H9 (cell line): Measurements from ENCODE around the gene MYH16. TPM values are rescaled to one million over a fixed set of nuclear protein-coding genes. Genes with fewer than 3 reads are reported as not detected.

ENCODE experiments used
- DNase-seq: peaks from one replicate; pipeline ENCODE4 v3.0.0-alpha.2; 2017
- H2AFZ ChIP-seq: one replicate; pipeline ENCODE4 v1.6.1; 2013; ENCODE audit warnings: mild to moderate bottlenecking, low read length, control low read depth, moderate library complexity
- H2AK5ac ChIP-seq: 2 replicates; pipeline ENCODE4 v1.6.1; 2013; ENCODE audit warnings: low read length, control low read depth, mixed read lengths; ENCODE audit not compliant: insufficient read length
- H2BK120ac ChIP-seq: one replicate; pipeline ENCODE4 v1.6.1; 2013; ENCODE audit warnings: low read depth, mild to moderate bottlenecking, low read length, control low read depth, inconsistent platforms; ENCODE audit not compliant: poor library complexity, severe bottlenecking
- H2BK12ac ChIP-seq: 2 replicates; pipeline ENCODE4 v1.6.1; 2013; ENCODE audit warnings: low read length, control low read depth, mixed read lengths, low read depth; ENCODE audit not compliant: insufficient read length
- H2BK15ac ChIP-seq: 2 replicates; pipeline ENCODE4 v1.6.1; 2013; ENCODE audit warnings: low read depth, low read length, control low read depth
- H2BK20ac ChIP-seq: one replicate; pipeline ENCODE4 v1.6.1; 2013; ENCODE audit warnings: low read depth, mild to moderate bottlenecking, low read length, control low read depth, inconsistent platforms; ENCODE audit not compliant: poor library complexity, severe bottlenecking
- H2BK5ac ChIP-seq: 2 replicates; pipeline ENCODE4 v1.6.1; 2013; ENCODE audit warnings: low read length, control low read depth, mixed read lengths; ENCODE audit not compliant: insufficient read length
- H3K14ac ChIP-seq: 2 replicates; pipeline ENCODE4 v1.6.1; 2013; ENCODE audit warnings: low read length, control low read depth; ENCODE audit not compliant: insufficient read depth
- H3K18ac ChIP-seq: 2 replicates; pipeline ENCODE4 v1.6.1; 2013; ENCODE audit warnings: low read depth, mild to moderate bottlenecking, mixed read lengths, low read length, control low read depth; ENCODE audit not compliant: insufficient read length
- H3K23ac ChIP-seq: 2 replicates; pipeline ENCODE4 v1.6.1; 2013; ENCODE audit warnings: low read length, control low read depth, mixed read lengths, low read depth; ENCODE audit not compliant: insufficient read length
- H3K23me2 ChIP-seq: 2 replicates; pipeline ENCODE4 v1.6.1; 2013; ENCODE audit warnings: low read depth, mild to moderate bottlenecking, mixed read lengths, low read length, control low read depth; ENCODE audit not compliant: insufficient read length, poor library complexity, severe bottlenecking
- H3K27ac ChIP-seq: 2 replicates; pipeline ENCODE4 v1.5.1; 2013; ENCODE audit warnings: low read length, control low read depth, mixed read lengths, low read depth; ENCODE audit not compliant: insufficient read length
- H3K27me3 ChIP-seq: 2 replicates; pipeline ENCODE4 v1.6.1; 2013; ENCODE audit warnings: low read length, control low read depth, inconsistent platforms; ENCODE audit not compliant: insufficient read depth
- H3K4ac ChIP-seq: 2 replicates; pipeline ENCODE4 v1.6.1; 2013; ENCODE audit warnings: low read depth, mild to moderate bottlenecking, control low read depth, inconsistent platforms, low read length, moderate library complexity
- H3K4me1 ChIP-seq: 2 replicates; pipeline ENCODE4 v1.6.1; 2013; ENCODE audit warnings: low read length, control low read depth, inconsistent platforms; ENCODE audit not compliant: insufficient read depth
- H3K4me2 ChIP-seq: 2 replicates; pipeline ENCODE4 v1.6.1; 2013; ENCODE audit warnings: low read length, control low read depth, mixed read lengths; ENCODE audit not compliant: insufficient read length, insufficient read depth
- H3K56ac ChIP-seq: 2 replicates; pipeline ENCODE4 v1.6.1; 2013; ENCODE audit warnings: low read depth, mild to moderate bottlenecking, mixed read lengths, low read length, control low read depth; ENCODE audit not compliant: insufficient read length
- H3K79me1 ChIP-seq: 2 replicates; pipeline ENCODE4 v1.6.1; 2013; ENCODE audit warnings: low read depth, mild to moderate bottlenecking, moderate library complexity, low read length, control low read depth, inconsistent platforms; ENCODE audit not compliant: insufficient read depth, poor library complexity, severe bottlenecking
- H3K79me2 ChIP-seq: 2 replicates; pipeline ENCODE4 v1.6.1; 2013; ENCODE audit warnings: low read length, control low read depth, inconsistent platforms; ENCODE audit not compliant: insufficient read depth
- H3K9ac ChIP-seq: 2 replicates; pipeline ENCODE4 v1.6.1; 2013; ENCODE audit warnings: low read length, control low read depth, mixed read lengths; ENCODE audit not compliant: insufficient read length; ENCODE audit errors: extremely low read depth
- H3K9me3 ChIP-seq: one replicate; pipeline ENCODE4 v1.6.1; 2013; ENCODE audit warnings: low read depth, low read length, inconsistent platforms; ENCODE audit not compliant: control insufficient read depth
- H3T11ph ChIP-seq: one replicate; pipeline ENCODE4 v1.6.1; 2013; ENCODE audit warnings: mild to moderate bottlenecking, low read length, control low read depth, inconsistent platforms
- H4K20me1 ChIP-seq: one replicate; pipeline ENCODE4 v1.6.1; 2013; ENCODE audit not compliant: control insufficient read depth, insufficient read length, insufficient read depth
- H4K5ac ChIP-seq: 2 replicates; pipeline ENCODE4 v1.6.1; 2013; ENCODE audit warnings: low read depth, mild to moderate bottlenecking, mixed read lengths, low read length, control low read depth; ENCODE audit not compliant: insufficient read length
- H4K8ac ChIP-seq: replicated peaks from 2 replicates; pipeline ENCODE4 v1.6.1; 2013; ENCODE audit warnings: low read length, control low read depth, mixed read lengths, low read depth; ENCODE audit not compliant: insufficient read length
- H4K91ac ChIP-seq: 2 replicates; pipeline ENCODE4 v1.6.1; 2013; ENCODE audit warnings: low read depth, mild to moderate bottlenecking, moderate library complexity, mixed read lengths, low read length, control low read depth; ENCODE audit not compliant: insufficient read length
- H3K27ac Mint-ChIP-seq, 3 experiments: 2 replicates in 2 of 3; 3 replicates in 1 of 3; pipeline ENCODE4 v1.8.0; 2020 to 2021; ENCODE audit warnings: mixed read lengths in 3 of 3, mild to moderate bottlenecking in 1 of 3, moderate library complexity in 1 of 3
- H3K27me3 Mint-ChIP-seq: 2 replicates; pipeline ENCODE4 v1.8.0; 2021; ENCODE audit warnings: low read depth, mild to moderate bottlenecking, moderate library complexity, mixed read lengths
- H3K36me3 Mint-ChIP-seq, 3 experiments: 2 replicates in 2 of 3; 3 replicates in 1 of 3; pipeline ENCODE4 v1.8.0; 2020 to 2021; ENCODE audit warnings: low read depth in 3 of 3, mixed read lengths in 3 of 3; ENCODE audit not compliant: insufficient read depth in 1 of 3
- H3K4me1 Mint-ChIP-seq, 2 experiments: 2 replicates each; pipeline ENCODE4 v1.8.0; 2020; ENCODE audit warnings: mixed read lengths in 2 of 2
- H3K4me3 Mint-ChIP-seq, 2 experiments: 2 replicates in 1 of 2; 3 replicates in 1 of 2; pipeline ENCODE4 v1.8.0; 2020 to 2021; ENCODE audit warnings: mild to moderate bottlenecking in 2 of 2, mixed read lengths in 2 of 2, moderate library complexity in 1 of 2
- H3K9me3 Mint-ChIP-seq, 2 experiments: 2 replicates in 1 of 2; 3 replicates in 1 of 2; pipeline ENCODE4 v1.8.0; 2020; ENCODE audit warnings: mild to moderate bottlenecking in 2 of 2, mixed read lengths in 2 of 2, moderate library complexity in 1 of 2
- CTCF ChIP-seq: fragments of 200-600 bp; sonication (generic); conservative IDR thresholded peaks from 3 replicates; pipeline ENCODE4 v1.8.0; 2021; ENCODE audit warnings: antibody characterized with exemption, mild to moderate bottlenecking
- WGBS: extraction: QIAGEN DNeasy Blood & Tissue Kit; methylation state at CpG from one replicate; pipeline ENCODE4 v1.1.7; 2013; ENCODE audit warnings: missing lambda C conversion rate, low lambda C conversion rate, mixed read lengths; ENCODE audit not compliant: insufficient read length; ENCODE audit errors: extremely low coverage; 5-methylcytosine and 5-hydroxymethylcytosine counted together
- total RNA-seq: library from RNA; stranded (reverse); gene quantifications from 2 replicates; pipeline ENCODE4 v1.2.1, GENCODE V29; 2021

The MYH16 gene
- total RNA-seq, 1 experiment from 2014 or later, result not detected

- no peak for TF ChIP-seq CTCF
- no peaks in the 10 kb centered on the region for H3K4me1 ChIP-seq
- no peaks in the 10 kb centered on the region for H3K36me3 Mint-ChIP-seq
Observed at GRCh38 chr7:99258501-99258900, 14.1 kb upstream of the MYH16 start.

More at GRCh38 chr7:99258501-99258900, 14.1 kb upstream of the MYH16 start:
- Histone ChIP-seq H3K27me3 (no peaks in the 10 kb centered on the region), H2BK12ac (no peak overlapping the region), H2BK20ac (no peak overlapping the region), H3T11ph (no peak overlapping the region), H2BK5ac (no peak overlapping the region), H2AFZ (no peak overlapping the region), H4K5ac (no peak overlapping the region), H2AK5ac (no peak overlapping the region), H3K27ac (no peak overlapping the region), H3K23me2 (no peaks in the 10 kb centered on the region), H3K9me3 (no peaks in the 10 kb centered on the region), H2BK120ac (no peak overlapping the region), H2BK15ac (no peak overlapping the region), H3K4ac (no peak overlapping the region), H3K4me2 (no peak overlapping the region), H4K20me1 (peaks cover 2% of the 10 kb centered on the region), H3K9ac (no peak overlapping the region), H3K23ac (no peak overlapping the region), H3K79me1 (no peaks in the 10 kb centered on the region), H3K14ac (no peak overlapping the region), H3K56ac (no peak overlapping the region), H3K18ac (no peak overlapping the region), H3K79me2 (no peaks in the 10 kb centered on the region), H4K91ac (no peak overlapping the region), H4K8ac (no peak overlapping the region)
- H3K9me3 Mint-ChIP-seq, result no peaks in the 10 kb centered on the region
- WGBS, result no CpG with 5 or more reads among the region's 2 CpGs
- no peak overlapping the region for H3K4me3 Mint-ChIP-seq
- no peak overlapping the region for H3K27ac Mint-ChIP-seq
- DNase-seq, result no peak
- peaks cover 11% of the 10 kb centered on the region for H3K27me3 Mint-ChIP-seq
- H3K4me1 Mint-ChIP-seq, result no peaks in the 10 kb centered on the region
